Measurements from ENCODE around the gene SFPQ.
"Not testable (repeated sequence)": the region's sequence is repeated elsewhere in the genome, so short reads cannot be mapped to it uniquely, and the experiment has no call there.

SFPQ gene

GRCh38 chr1:35137590-35137989 lies 55.4 kb downstream of the SFPQ start:
- DNase-seq (ENCODE audit: low spot score) = not testable (repeated sequence)

GRCh38 chr1:35136780-35137179 lies 56.2 kb downstream of the SFPQ start:
- no peak for DNase-seq (ENCODE audit: low spot score)

All from CD4-positive, alpha-beta T cell treated with Interleukin-15 for 4 hours (primary cell).